H1 (cell line): ENCODE measurements around the gene SMG9. TPM values are rescaled to one million over a fixed set of nuclear protein-coding genes. Genes with fewer than 3 reads are reported as not detected.

Source experiments
- CHD7 ChIP-seq: fragments of 300-600 bp; sonication (generic); IDR thresholded peaks from 2 replicates; pipeline ENCODE4 v1.7.1; 2012; ENCODE audit warnings: low read length, moderate library complexity, mild to moderate bottlenecking, inconsistent platforms; ENCODE audit not compliant: insufficient replicate concordance
- polyA plus RNA-seq, 7 experiments: library from polyadenylated mRNA; depleted of rRNA in 3 of 7; stranded (reverse) in 5 of 7; unstranded in 2 of 7; fragments of >200 nt in 5 of 7; fragments of 200-250 nt in 2 of 7; gene quantifications; 1 replicate in 5 of 7; 2 replicates in 1 of 7; 4 replicates in 1 of 7; pipeline versions ENCODE4 v1.2.1 to v1.2.3, GENCODE V29; 2011 to 2013; ENCODE audit warnings: missing spikeins in 2 of 7, mixed read lengths in 2 of 7
- total RNA-seq: library from RNA; stranded (reverse); fragmentation: NEBNext Ultra II Directional; extraction: Animal tissue kit (Norgen Biotek cat#: 25700); gene quantifications from 2 replicates; pipeline ENCODE4 v1.2.1, GENCODE V29; 2021

Gene SMG9
- total and polyA plus RNA-seq, 2 of the 8 experiments (the other 6 are each of a cell fraction or from before 2014, with no cell fraction given), result 20.4 to 28.7 TPM

DNA sequence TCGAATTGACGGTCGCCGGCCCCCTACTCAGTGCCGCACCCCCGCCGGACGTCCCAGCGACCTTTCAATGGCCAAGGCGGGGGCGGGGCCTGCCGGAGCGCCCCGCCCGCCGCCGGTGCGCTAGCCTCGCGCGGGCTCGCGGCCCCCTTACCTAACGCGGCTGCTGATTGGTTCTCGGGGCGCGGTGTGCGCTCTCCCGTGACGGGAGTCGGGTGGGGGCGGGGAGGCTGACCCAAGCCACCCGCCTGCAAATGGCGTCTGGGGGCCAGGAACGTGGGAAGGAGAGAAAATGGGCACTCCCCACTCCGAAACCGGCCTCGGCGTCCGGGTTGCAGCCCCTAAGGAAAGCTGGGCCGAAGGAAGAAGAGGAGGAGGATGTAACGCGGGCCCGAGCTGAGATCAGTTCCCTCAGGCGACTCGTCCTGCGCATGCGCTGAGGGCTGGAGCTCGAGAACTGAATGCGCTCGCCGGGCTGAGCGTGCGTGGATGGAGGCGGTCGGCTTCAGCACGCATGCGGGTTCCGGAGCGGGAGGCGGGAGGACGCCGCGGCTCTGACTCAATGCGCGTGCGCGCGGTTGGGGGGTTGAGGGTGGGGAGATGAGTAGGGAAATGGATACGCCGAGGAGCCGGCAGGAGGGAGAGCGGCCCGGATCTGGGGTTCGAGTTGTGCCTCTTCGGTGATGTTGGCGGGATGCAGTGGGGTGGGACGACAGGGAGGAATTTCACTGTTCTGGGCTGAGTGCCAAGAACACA is at the start of gene SMG9 (continued):
- TF ChIP-seq CHD7, result no peak
